SK-N-SH (cell line): ENCODE measurements around the gene SAMD1. TPM values are rescaled to one million over a fixed set of nuclear protein-coding genes. Genes with fewer than 3 reads are reported as not detected.

Source experiments
- CTCF ChIA-PET: fragments of 300-600, 350-600 bp; formaldehyde crosslinking; extraction: SDS; loops from one replicate; lab custom pipeline; 2021; lab: Yijun Ruan, JAX
- POLR2A ChIA-PET: fragments of 350-600 bp; sonication (Branson Sonifier 250); formaldehyde crosslinking; extraction: SDS; loops from one replicate; lab custom pipeline; 2020; ENCODE audit warnings: antibody characterized with exemption, inconsistent platforms; lab: Yijun Ruan, JAX
- DNase-seq: peaks from one replicate; pipeline ENCODE4 v3.0.0; 2012
- H2AFZ ChIP-seq: fragments of 200-600 bp; sonication (generic); 2 replicates; pipeline ENCODE4 v1.8.1; 2016; ENCODE audit warnings: antibody characterized with exemption, mild to moderate bottlenecking, low read depth
- H3F3A ChIP-seq: fragments of 200-600 bp; sonication (generic); replicated peaks from 2 replicates; pipeline ENCODE3; 2016; ENCODE audit warnings: antibody characterized with exemption, mild to moderate bottlenecking; ENCODE audit not compliant: insufficient read depth
- H3K27ac ChIP-seq, 2 experiments: fragments of 200-500 bp in 1 of 2; fragments of 200-600 bp in 1 of 2; sonication (Bioruptor generic) in 1 of 2; sonication (generic), shearing (Covaris generic) in 1 of 2; 2 replicates each; pipeline versions ENCODE4 v1.5.1 to v1.6.1; 2014 to 2016; ENCODE audit warnings: low read depth in 2 of 2, inconsistent platforms in 1 of 2, low read length in 1 of 2, mild to moderate bottlenecking in 1 of 2, mixed read lengths in 1 of 2
- H3K27me3 ChIP-seq: fragments of 200-600 bp; sonication (generic), shearing (Covaris generic); 2 replicates; pipeline ENCODE4 v1.6.1; 2016; ENCODE audit warnings: mixed run types; ENCODE audit not compliant: insufficient read depth
- H3K36me3 ChIP-seq, 2 experiments: fragments of 200-500 bp in 1 of 2; fragments of 200-600 bp in 1 of 2; sonication (Bioruptor generic) in 1 of 2; sonication (generic) in 1 of 2; replicated peaks in 1 of 2; 2 replicates each; pipeline versions ENCODE3 to v1.5.1; 2014 to 2016; ENCODE audit warnings: low read length in 1 of 2, mild to moderate bottlenecking in 1 of 2; ENCODE audit not compliant: insufficient read depth in 2 of 2, control insufficient read depth in 1 of 2
- H3K4me1 ChIP-seq, 2 experiments: fragments of 200-500 bp in 1 of 2; fragments of 200-600 bp in 1 of 2; sonication (Bioruptor generic) in 1 of 2; sonication (generic), shearing (Covaris generic) in 1 of 2; 2 replicates each; pipeline versions ENCODE4 v1.5.1 to v1.6.1; 2014 to 2016; ENCODE audit warnings: low read depth in 1 of 2, low read length in 1 of 2, mixed run types in 1 of 2; ENCODE audit not compliant: insufficient read depth in 2 of 2, control insufficient read depth in 1 of 2
- H3K4me2 ChIP-seq: fragments of 200-600 bp; sonication (generic), shearing (Covaris generic); 2 replicates; pipeline ENCODE4 v1.6.1; 2017; ENCODE audit warnings: mixed run types
- H3K4me3 ChIP-seq, 2 experiments: fragments of 200-500 bp in 1 of 2; fragments of 200-600 bp in 1 of 2; sonication (Bioruptor generic) in 1 of 2; sonication (generic), shearing (Covaris generic) in 1 of 2; 2 replicates each; pipeline versions ENCODE4 v1.5.1 to v1.8.1; 2014 to 2016; ENCODE audit warnings: low read depth in 2 of 2, inconsistent platforms in 1 of 2, low read length in 1 of 2, mild to moderate bottlenecking in 1 of 2, mixed read lengths in 1 of 2, moderate library complexity in 1 of 2
- H3K79me2 ChIP-seq: fragments of 200-600 bp; sonication (generic); 2 replicates; pipeline ENCODE4 v1.8.1; 2017; ENCODE audit warnings: mild to moderate bottlenecking; ENCODE audit not compliant: insufficient read depth
- H3K9ac ChIP-seq: fragments of 200-600 bp; sonication (generic); 2 replicates; pipeline ENCODE4 v1.6.1; 2017; ENCODE audit warnings: mixed run types
- H3K9me2 ChIP-seq: fragments of 200-600 bp; sonication (generic); 2 replicates; pipeline ENCODE4 v1.6.1; 2017; ENCODE audit warnings: mixed run types
- H3K9me3 ChIP-seq: fragments of 200-600 bp; sonication (generic); 2 replicates; pipeline ENCODE4 v1.6.1; 2017; ENCODE audit warnings: mixed run types, mild to moderate bottlenecking, moderate library complexity
- H4K20me1 ChIP-seq: fragments of 200-600 bp; sonication (generic); 2 replicates; pipeline ENCODE4 v1.6.1; 2017; ENCODE audit warnings: mild to moderate bottlenecking, mixed run types; ENCODE audit not compliant: insufficient read depth
- CHD2 ChIP-seq: fragments of 150-350 bp; IDR thresholded peaks from 2 replicates; pipeline ENCODE4 v1.6.1; 2018; ENCODE audit warnings: low read length; ENCODE audit not compliant: partially characterized antibody
- EP300 ChIP-seq, 2 experiments: IDR thresholded peaks; 2 replicates each; pipeline versions ENCODE4 v1.4.0 to v1.6.1; 2012; ENCODE audit warnings: borderline replicate concordance in 1 of 2, low read depth in 1 of 2, low read length in 1 of 2
- EZH2phosphoT487 ChIP-seq: fragments of 200-600 bp; sonication (generic); IDR thresholded peaks from 2 replicates; pipeline ENCODE4 v1.6.1; 2017; ENCODE audit warnings: low read depth, mixed run types, mild to moderate bottlenecking, antibody characterized with exemption, moderate library complexity, borderline replicate concordance
- FOSL2 ChIP-seq: IDR thresholded peaks from 2 replicates; pipeline ENCODE4 v1.4.0; 2012; ENCODE audit warnings: low read depth, mild to moderate bottlenecking, moderate library complexity, borderline replicate concordance
- FOXM1 ChIP-seq: IDR thresholded peaks from 2 replicates; pipeline ENCODE4 v1.4.0; 2012; ENCODE audit warnings: low read depth, mild to moderate bottlenecking
- GABPA ChIP-seq: IDR thresholded peaks from 2 replicates; pipeline ENCODE4 v1.4.0; 2012; ENCODE audit warnings: low read depth, mild to moderate bottlenecking
- GATA2 ChIP-seq: sonication (generic); formaldehyde crosslinking; IDR thresholded peaks from 2 replicates; pipeline ENCODE4 v1.5.0; 2020; ENCODE audit warnings: mild to moderate bottlenecking, missing genetic modification reagents
- IRF3 ChIP-seq: fragments of 150-350 bp; IDR thresholded peaks from 2 replicates; pipeline ENCODE4 v1.6.1; 2016; ENCODE audit warnings: mild to moderate bottlenecking, low read depth, low read length
- JUND ChIP-seq: IDR thresholded peaks from 2 replicates; pipeline ENCODE4 v1.4.0; 2012
- POLR2AphosphoS5 ChIP-seq: IDR thresholded peaks from 2 replicates; pipeline ENCODE4 v1.6.1; 2012; ENCODE audit warnings: low read depth, low read length
- RAD21 ChIP-seq: IDR thresholded peaks from 2 replicates; pipeline ENCODE4 v1.6.1; 2012; ENCODE audit warnings: mild to moderate bottlenecking, low read length
- RCOR1 ChIP-seq: fragments of 150-350 bp; IDR thresholded peaks from 2 replicates; pipeline ENCODE4 v1.6.1; 2017; ENCODE audit warnings: antibody characterized with exemption, low read length
- RXRA ChIP-seq: IDR thresholded peaks from 2 replicates; pipeline ENCODE4 v1.4.0; 2012; ENCODE audit warnings: low read depth, mild to moderate bottlenecking, borderline replicate concordance
- SIN3A ChIP-seq: IDR thresholded peaks from 2 replicates; pipeline ENCODE4 v1.6.1; 2012; ENCODE audit warnings: low read depth, mild to moderate bottlenecking, low read length, moderate library complexity, borderline replicate concordance
- TEAD4 ChIP-seq: IDR thresholded peaks from 2 replicates; pipeline ENCODE4 v1.4.0; 2012; ENCODE audit warnings: mild to moderate bottlenecking, borderline replicate concordance; ENCODE audit not compliant: insufficient read depth
- USF2 ChIP-seq: fragments of 150-350 bp; IDR thresholded peaks from 2 replicates; pipeline ENCODE4 v1.6.1; 2017; ENCODE audit warnings: antibody characterized with exemption, low read length, low read depth, borderline replicate concordance
- YY1 ChIP-seq: IDR thresholded peaks from 2 replicates; pipeline ENCODE4 v1.4.0; 2012; ENCODE audit warnings: low read depth, mild to moderate bottlenecking
- WGBS: methylation state at CpG from one replicate; pipeline ENCODE4 v1.1.6; 2017; ENCODE audit warnings: low lambda C conversion rate; 5-methylcytosine and 5-hydroxymethylcytosine counted together
- polyA plus RNA-seq, 3 experiments: library from polyadenylated mRNA; depleted of rRNA; stranded (reverse); fragments of >200 nt; gene quantifications; 2 replicates each; pipeline ENCODE4 v1.2.3, GENCODE V29; 2012

SAMD1 gene
- polyA plus RNA-seq, 1 of the 3 experiments (the other 2 are of a cell fraction): 19.0 TPM

GRCh38 chr19:14061081-14061749 is 29.3 kb downstream of the SAMD1 start (continued):
- TF ChIP-seq FOXM1 (no peak), GABPA (no peak)

GRCh38 chr19:14059652-14060155 is 30.8 kb downstream of the SAMD1 start:
- TF ChIP-seq USF2: no peak
- TF ChIP-seq EP300 (IDR thresholded peaks at IDR 0.05; ENCODE audit: borderline replicate concordance in 1 of 2, low read depth in 1 of 2, low read length in 1 of 2): no peak
- TF ChIP-seq SIN3A: no peak
- no peak for TF ChIP-seq RXRA
- TF ChIP-seq GATA2 (CRISPR knock-in tag): no peak
- no peak for TF ChIP-seq RCOR1
- no peak for TF ChIP-seq FOXM1
- TF ChIP-seq POLR2AphosphoS5: no peak
- no peak for TF ChIP-seq IRF3
- TF ChIP-seq EZH2phosphoT487: no peak
- no peak for TF ChIP-seq TEAD4
- TF ChIP-seq JUND: no peak
- TF ChIP-seq CHD2: no peak
- no peak for TF ChIP-seq RAD21
- no peak for TF ChIP-seq YY1
- TF ChIP-seq GABPA: no peak
- TF ChIP-seq FOSL2: no peak
- DNase-seq: peak; percentile 23
- CTCF ChIA-PET: interaction anchor here (0.7 to 8.1 kb wide), 27 partner anchors 11 to 290 kb away, joined by 3 to 146 read pairs (median 4); partner anchors contain the start of genes DCAF15, IL27RA and MISP3
- H3K4me2 ChIP-seq: no peak overlapping the region
- POLR2A ChIA-PET: interaction anchor here (1.6 kb wide), 1 partner anchor 14 kb away, joined by 4 read pairs; no protein-coding TSS in a partner anchor
- no peak overlapping the region for H3K4me3 ChIP-seq
- H3K27me3 ChIP-seq: no peaks in the 10 kb centered on the region
- H3K27ac ChIP-seq: no peak overlapping the region
- peaks cover 6 to 10% of the 10 kb centered on the region in 2 experiments; a peak in 2 of 4 replicates for H3K4me1 ChIP-seq
- H4K20me1 ChIP-seq: no peaks in the 10 kb centered on the region
- no peak overlapping the region for H3K9ac ChIP-seq
- WGBS: 27% methylated on average over 6 of the region's 8 CpGs
- no peaks in the 10 kb centered on the region for H3K9me3 ChIP-seq
- H2AFZ ChIP-seq: no peak overlapping the region
- no peaks in the 10 kb centered on the region for H3K79me2 ChIP-seq
- no peaks in the 10 kb centered on the region for H3K9me2 ChIP-seq
- peaks cover 11% of the 10 kb centered on the region for H3F3A ChIP-seq
- no peaks in the 10 kb centered on the region for H3K36me3 ChIP-seq
